WERI-Rb-1 (cell line): Measurements from ENCODE around the gene MON2.
A peak's percentile ranks its signal among the peaks of the same experiment; 100 is the strongest.

Experiments used
- DNase-seq: peaks from one replicate; pipeline ENCODE4 v3.0.0-alpha.2; 2020
- H3K27ac ChIP-seq: fragments of 250-450 bp; sonication (Bioruptor Pico); 2 replicates; pipeline ENCODE4 v1.5.1; 2020; ENCODE audit warnings: mild to moderate bottlenecking, moderate library complexity
- H3K27me3 ChIP-seq: fragments of 250-450 bp; sonication (Bioruptor Pico); 2 replicates; pipeline ENCODE4 v1.5.1; 2021; ENCODE audit warnings: mild to moderate bottlenecking, low read depth, moderate library complexity; ENCODE audit not compliant: insufficient read depth, severe bottlenecking
- H3K36me3 ChIP-seq: fragments of 250-450 bp; sonication (Bioruptor Pico); 2 replicates; pipeline ENCODE4 v1.5.1; 2020; ENCODE audit warnings: mild to moderate bottlenecking, moderate library complexity
- H3K4me3 ChIP-seq: 2 replicates; pipeline ENCODE4 v1.5.1; 2011; ENCODE audit warnings: low read depth, mild to moderate bottlenecking, control low read depth, low read length
- H3K9me3 ChIP-seq: fragments of 250-450 bp; sonication (Bioruptor Pico); 2 replicates; pipeline ENCODE4 v1.5.1; 2021; ENCODE audit warnings: mild to moderate bottlenecking, moderate library complexity; ENCODE audit not compliant: severe bottlenecking
- TF ChIP-seq, protein P1 (sequence below): IDR thresholded peaks from 2 replicates; pipeline ENCODE4 v1.5.1; 2011; ENCODE audit warnings: low read depth, mild to moderate bottlenecking, control low read depth, inconsistent platforms, low read length

Gene MON2

DNA sequence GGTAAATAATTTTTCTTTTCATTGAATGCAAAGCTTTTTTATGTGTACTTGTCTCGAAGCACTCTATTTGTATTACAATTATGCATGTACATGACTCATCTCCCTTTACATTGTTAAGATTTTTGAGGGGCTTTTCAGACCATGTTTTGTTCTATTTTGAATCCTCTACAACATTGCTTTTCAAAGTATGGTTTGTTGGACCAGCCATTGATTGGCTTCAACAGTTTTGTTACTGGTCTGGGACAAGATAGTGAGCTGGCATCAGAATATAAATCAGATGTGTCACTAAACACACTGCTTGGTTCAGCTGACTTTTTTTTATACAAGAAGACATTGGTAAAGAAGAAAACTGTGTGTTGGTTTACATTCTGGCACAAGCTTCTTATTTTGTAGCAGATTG, 122.3 kb downstream of the MON2 start:
- Histone ChIP-seq H3K36me3 (peaks cover 10% of the 10 kb centered on the region; the same call in 1 of the 2 replicates), H3K4me3 (no peak overlapping the region), H3K9me3 (no peaks in the 10 kb centered on the region), H3K27ac (no peak overlapping the region), H3K27me3 (no peaks in the 10 kb centered on the region)
- no peak for DNase-seq
- TF ChIP-seq, protein P1, sequence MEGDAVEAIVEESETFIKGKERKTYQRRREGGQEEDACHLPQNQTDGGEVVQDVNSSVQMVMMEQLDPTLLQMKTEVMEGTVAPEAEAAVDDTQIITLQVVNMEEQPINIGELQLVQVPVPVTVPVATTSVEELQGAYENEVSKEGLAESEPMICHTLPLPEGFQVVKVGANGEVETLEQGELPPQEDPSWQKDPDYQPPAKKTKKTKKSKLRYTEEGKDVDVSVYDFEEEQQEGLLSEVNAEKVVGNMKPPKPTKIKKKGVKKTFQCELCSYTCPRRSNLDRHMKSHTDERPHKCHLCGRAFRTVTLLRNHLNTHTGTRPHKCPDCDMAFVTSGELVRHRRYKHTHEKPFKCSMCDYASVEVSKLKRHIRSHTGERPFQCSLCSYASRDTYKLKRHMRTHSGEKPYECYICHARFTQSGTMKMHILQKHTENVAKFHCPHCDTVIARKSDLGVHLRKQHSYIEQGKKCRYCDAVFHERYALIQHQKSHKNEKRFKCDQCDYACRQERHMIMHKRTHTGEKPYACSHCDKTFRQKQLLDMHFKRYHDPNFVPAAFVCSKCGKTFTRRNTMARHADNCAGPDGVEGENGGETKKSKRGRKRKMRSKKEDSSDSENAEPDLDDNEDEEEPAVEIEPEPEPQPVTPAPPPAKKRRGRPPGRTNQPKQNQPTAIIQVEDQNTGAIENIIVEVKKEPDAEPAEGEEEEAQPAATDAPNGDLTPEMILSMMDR, result no peak

DNA sequence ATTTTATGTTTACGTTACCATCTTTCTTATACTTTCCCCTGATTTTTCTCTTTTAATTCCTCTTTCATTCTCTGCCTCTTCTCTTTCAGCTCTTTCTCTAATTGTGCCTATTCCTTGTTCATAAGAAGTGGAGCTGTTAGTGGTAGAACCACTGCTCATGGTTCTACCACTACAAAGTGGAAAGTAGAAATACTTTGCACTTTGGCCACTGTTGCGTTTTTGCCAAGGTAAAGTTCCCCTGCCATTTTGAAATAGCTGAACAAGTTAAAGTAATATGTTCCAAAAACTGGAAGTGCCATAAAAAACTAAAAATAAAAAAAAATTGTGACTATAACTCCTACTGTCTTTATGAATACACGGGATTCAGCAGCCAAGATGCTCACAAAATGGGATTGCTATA, 130.6 kb downstream of the MON2 start:
- TF ChIP-seq, protein P1, result no peak
- H3K4me3 ChIP-seq, result no peak overlapping the region
- no peak overlapping the region for H3K27ac ChIP-seq
- H3K9me3 ChIP-seq, result no peaks in the 10 kb centered on the region
- no peaks in the 10 kb centered on the region for H3K27me3 ChIP-seq
- no peaks in the 10 kb centered on the region for H3K36me3 ChIP-seq
- DNase-seq, result no peak

DNA sequence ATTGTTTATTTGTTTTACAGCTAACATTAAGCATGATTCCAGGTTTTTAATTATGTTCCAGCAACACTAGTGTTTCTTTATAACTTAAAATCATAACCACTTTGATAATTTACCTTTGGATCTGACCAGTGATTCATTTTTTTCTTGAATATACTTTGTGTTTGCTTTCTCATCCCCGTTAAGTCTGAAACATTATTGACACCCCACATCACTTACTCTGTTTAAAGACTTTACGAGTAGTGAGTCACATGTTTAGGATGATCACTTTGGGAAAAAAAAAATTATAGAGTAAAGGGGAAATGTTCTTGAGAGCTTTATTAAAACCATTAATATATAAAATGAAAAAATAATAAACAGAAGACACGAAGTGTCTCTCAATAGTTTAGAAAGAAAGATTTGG, 132.2 kb downstream of the MON2 start:
- Histone ChIP-seq H3K4me3 (no peak overlapping the region), H3K9me3 (no peaks in the 10 kb centered on the region), H3K36me3 (peaks cover 4% of the 10 kb centered on the region; the same call in 1 of the 2 replicates), H3K27ac (no peak overlapping the region), H3K27me3 (no peaks in the 10 kb centered on the region)
- TF ChIP-seq, protein P1, result no peak
- no peak for DNase-seq

DNA sequence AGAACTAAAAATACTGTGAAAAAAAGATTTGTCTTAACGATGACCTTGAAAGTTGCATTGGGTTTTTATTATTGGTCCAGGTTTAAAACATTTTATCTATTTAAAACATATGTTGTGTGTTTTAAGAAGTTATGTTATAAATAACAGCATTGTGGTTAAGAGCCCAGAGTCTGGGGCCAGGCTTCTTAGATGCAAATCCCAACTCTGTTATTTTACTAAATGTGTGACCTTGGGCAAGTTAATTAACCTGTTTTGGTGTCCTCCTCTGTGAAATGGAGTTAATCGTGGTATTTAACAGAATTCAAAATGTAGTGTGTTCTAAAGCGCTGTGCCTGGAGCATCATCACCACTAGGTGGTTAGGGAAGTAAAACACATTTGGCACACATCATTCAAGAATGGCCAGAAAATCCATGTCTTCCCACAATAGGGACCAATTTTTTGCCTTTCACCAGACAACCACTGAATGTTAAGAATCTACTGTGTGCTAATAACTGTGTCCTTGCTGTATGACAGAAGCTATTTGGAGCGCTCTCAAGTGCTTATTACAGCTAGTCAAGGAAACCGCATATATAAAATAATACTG, 133.3 kb downstream of the MON2 start:
- no peak overlapping the region for H3K4me3 ChIP-seq
- TF ChIP-seq, protein P1, result no peak
- DNase-seq, result no peak

DNA sequence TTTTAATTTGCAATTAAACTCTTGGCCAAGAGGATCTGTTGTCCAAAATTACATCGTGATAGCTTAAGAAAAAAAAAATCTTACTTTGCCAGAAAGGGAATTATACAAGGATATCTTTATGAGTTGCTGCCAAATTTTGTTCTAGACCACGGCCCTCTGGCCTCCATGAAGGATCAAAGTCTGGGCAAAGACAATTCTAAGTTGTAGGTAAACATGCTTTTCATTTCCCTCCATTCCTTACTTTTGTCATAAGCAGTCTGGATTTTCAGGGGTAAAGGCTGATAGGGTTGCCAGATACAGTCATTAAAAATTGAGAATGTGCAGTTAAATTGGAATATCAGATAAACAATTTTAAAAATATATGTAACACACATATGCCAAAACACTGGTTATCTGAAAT, 135.1 kb downstream of the MON2 start:
- DNase-seq, result no peak
- Histone ChIP-seq H3K36me3 (peaks cover 4% of the 10 kb centered on the region; the same call in 1 of the 2 replicates), H3K27ac (peak overlapping the region; percentile 97), H3K9me3 (no peaks in the 10 kb centered on the region), H3K27me3 (no peaks in the 10 kb centered on the region), H3K4me3 (peak overlapping the region; percentile 81)
- TF ChIP-seq, protein P1, result no peak

More for the DNA sequence above, 133.3 kb downstream of the MON2 start:
- no peaks in the 10 kb centered on the region for H3K27me3 ChIP-seq
- H3K27ac ChIP-seq, result no peak overlapping the region
- no peaks in the 10 kb centered on the region for H3K9me3 ChIP-seq
- H3K36me3 ChIP-seq, result peaks cover 4% of the 10 kb centered on the region; the same call in 1 of the 2 replicates
